Upper lobe of left lung (tissue), 6 donors: Measurements from ENCODE around the gene CLCN1. TPM values are rescaled to one million over a fixed set of nuclear protein-coding genes. Genes with fewer than 3 reads are reported as not detected.
A peak's percentile ranks its signal among the peaks of the same experiment; 100 is the strongest.

Source experiments
- ATAC-seq, 2 donors: fragments of 200-7000 bp; cut with Tn5 transposase; one replicate each; pipeline ENCODE4 v1.9.1; 2022; ENCODE audit warnings: mild to moderate bottlenecking in 2 of 2, moderate library complexity in 2 of 2; ENCODE audit not compliant: low FRiP score in 2 of 2
- DNase-seq, 2 donors: peaks; one replicate each; pipeline ENCODE4 v3.0.0-alpha.2; 2019 to 2020
- H3K27ac ChIP-seq, 4 donors: fragments of 200-600 bp; sonication (generic); one replicate each; pipeline ENCODE4 v1.5.1; 2016 to 2019
- H3K27me3 ChIP-seq, 4 donors: fragments of 200-600 bp; sonication (generic); one replicate each; pipeline ENCODE4 v1.5.1; 2017 to 2019
- H3K36me3 ChIP-seq, 4 donors: fragments of 200-600 bp; sonication (generic); one replicate each; pipeline ENCODE4 v1.5.1; 2016 to 2019
- H3K4me1 ChIP-seq, 4 donors: fragments of 200-600 bp; sonication (generic); one replicate each; pipeline ENCODE4 v1.5.1; 2018 to 2019
- H3K4me3 ChIP-seq, 4 donors: fragments of 200-600 bp; sonication (generic); one replicate each; pipeline ENCODE4 v1.5.1; 2017 to 2019; ENCODE audit warnings: mild to moderate bottlenecking in 2 of 4, moderate library complexity in 1 of 4
- H3K9me3 ChIP-seq, 4 donors: fragments of 200-600 bp; sonication (generic); one replicate each; pipeline ENCODE4 v1.5.1; 2018 to 2019
- EP300 ChIP-seq, 4 donors: sonication (generic); formaldehyde crosslinking; IDR thresholded peaks; one replicate each; pipeline ENCODE4 v1.5.1; 2017; ENCODE audit warnings: antibody characterized with exemption in 4 of 4, control low read depth in 2 of 4
- POLR2A ChIP-seq, 4 donors: fragments of 450-650 bp; IDR thresholded peaks; one replicate each; pipeline ENCODE4 v1.5.1; 2016 to 2017; ENCODE audit warnings: antibody characterized with exemption in 4 of 4, mild to moderate bottlenecking in 2 of 4
- POLR2AphosphoS5 ChIP-seq, 2 donors: sonication (generic); formaldehyde crosslinking; IDR thresholded peaks; one replicate each; pipeline ENCODE4 v1.5.1; 2017; ENCODE audit warnings: antibody characterized with exemption in 2 of 2
- WGBS, 2 donors: methylation state at CpG; one replicate each; pipeline ENCODE4 v1.1.5; 2017 to 2018; 5-methylcytosine and 5-hydroxymethylcytosine counted together
- total RNA-seq, 6 donors: library from RNA; depleted of rRNA in 4 of 6; stranded (reverse); fragments of >200 nt in 4 of 6; gene quantifications; one replicate each; pipeline versions ENCODE4 v1.1.0 to v1.2.1, GENCODE V29; 2016 to 2021
- TF ChIP-seq, protein P1 (sequence below), 6 experiments: fragments of 450-650 bp in 4 of 6; fragments of 200-600 bp in 2 of 6; sonication (generic) in 2 of 6; IDR thresholded peaks; one replicate each; pipeline ENCODE4 v1.5.1; 2016 to 2019; ENCODE audit warnings: antibody characterized with exemption in 6 of 6
- donor health status: DM: no; HTN: no; CAD: no; lungs with moderate emphysema.
- donor health status: DM: no; HTN: yes; CAD: no; lungs with severe emphysema.

CLCN1 gene
- total RNA-seq, 6 donors from 2014 or later = 0.10 TPM; not detected in 5

DNA sequence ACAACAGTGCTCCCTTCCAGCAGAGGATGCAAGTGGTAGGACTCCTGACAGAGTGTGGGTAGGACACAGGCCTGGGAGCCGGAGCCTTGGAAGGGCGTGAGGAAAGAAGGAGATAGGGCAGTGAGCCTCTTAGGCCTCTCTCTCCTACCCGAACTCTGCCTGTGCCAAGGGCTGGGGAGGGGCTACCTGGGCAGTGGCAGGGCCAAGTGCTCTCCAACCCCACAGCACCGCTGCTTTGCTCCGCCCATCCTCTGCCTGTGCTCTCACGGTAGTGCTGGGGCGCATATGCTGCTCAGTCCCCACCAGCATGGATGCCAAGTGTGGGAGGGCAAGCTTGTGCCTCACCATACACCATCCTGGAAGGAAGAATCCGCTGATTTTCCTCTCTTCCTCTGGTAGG, 39.1 kb downstream of the CLCN1 start:
- WGBS, 2 donors = 61 to 70% methylated on average over 7 to 8 of the region's 8 CpGs
- peak in 1 of 2 donors; percentile 66 for DNase-seq
- Histone ChIP-seq H3K4me1 (no peaks in the 10 kb centered on the region), H3K27ac (no peak overlapping the region), H3K36me3 (no peaks in the 10 kb centered on the region), H3K4me3 (no peak overlapping the region), H3K9me3 (no peaks in the 10 kb centered on the region), H3K27me3 (no peaks in the 10 kb centered on the region)
- ATAC-seq = peak; percentile 9 to 49
- TF ChIP-seq, protein P1, sequence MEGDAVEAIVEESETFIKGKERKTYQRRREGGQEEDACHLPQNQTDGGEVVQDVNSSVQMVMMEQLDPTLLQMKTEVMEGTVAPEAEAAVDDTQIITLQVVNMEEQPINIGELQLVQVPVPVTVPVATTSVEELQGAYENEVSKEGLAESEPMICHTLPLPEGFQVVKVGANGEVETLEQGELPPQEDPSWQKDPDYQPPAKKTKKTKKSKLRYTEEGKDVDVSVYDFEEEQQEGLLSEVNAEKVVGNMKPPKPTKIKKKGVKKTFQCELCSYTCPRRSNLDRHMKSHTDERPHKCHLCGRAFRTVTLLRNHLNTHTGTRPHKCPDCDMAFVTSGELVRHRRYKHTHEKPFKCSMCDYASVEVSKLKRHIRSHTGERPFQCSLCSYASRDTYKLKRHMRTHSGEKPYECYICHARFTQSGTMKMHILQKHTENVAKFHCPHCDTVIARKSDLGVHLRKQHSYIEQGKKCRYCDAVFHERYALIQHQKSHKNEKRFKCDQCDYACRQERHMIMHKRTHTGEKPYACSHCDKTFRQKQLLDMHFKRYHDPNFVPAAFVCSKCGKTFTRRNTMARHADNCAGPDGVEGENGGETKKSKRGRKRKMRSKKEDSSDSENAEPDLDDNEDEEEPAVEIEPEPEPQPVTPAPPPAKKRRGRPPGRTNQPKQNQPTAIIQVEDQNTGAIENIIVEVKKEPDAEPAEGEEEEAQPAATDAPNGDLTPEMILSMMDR (IDR thresholded peaks at IDR 0.05) = no peak
- TF ChIP-seq POLR2A (IDR thresholded peaks at IDR 0.05) = no peak
- TF ChIP-seq POLR2AphosphoS5 (IDR thresholded peaks at IDR 0.05) = no peak
- TF ChIP-seq EP300 (IDR thresholded peaks at IDR 0.05) = no peak

- Histone ChIP-seq H3K27me3 (no peaks in the 10 kb centered on the region), H3K36me3 (no peaks in the 10 kb centered on the region), H3K9me3 (no peaks in the 10 kb centered on the region), H3K4me3 (no peak overlapping the region), H3K4me1 (no peaks in the 10 kb centered on the region), H3K27ac (no peak overlapping the region)
- DNase-seq (no peak), ATAC-seq (no peak)
- WGBS, 2 donors = 85 to 87% methylated on average over 16 of the region's 16 CpGs
- TF ChIP-seq POLR2AphosphoS5 (IDR thresholded peaks at IDR 0.05) (no peak), EP300 (IDR thresholded peaks at IDR 0.05) (no peak), POLR2A (IDR thresholded peaks at IDR 0.05) (no peak)
- TF ChIP-seq, protein P1 (IDR thresholded peaks at IDR 0.05) = no peak
Observed at GRCh38 chr7:143355450-143356385, 39.8 kb downstream of the CLCN1 start.

GRCh38 chr7:143356414-143357050, 40.6 kb downstream of the CLCN1 start:
- Histone ChIP-seq H3K9me3 (no peaks in the 10 kb centered on the region), H3K27me3 (peaks cover 0 to 8% (median 3%) of the 10 kb centered on the region in 4 donors), H3K4me3 (no peak overlapping the region), H3K27ac (no peak overlapping the region), H3K4me1 (peaks cover under 1 to 5% (median 4%) of the 10 kb centered on the region in 4 donors), H3K36me3 (no peaks in the 10 kb centered on the region)
- DNase-seq (no peak), ATAC-seq (no peak)
- TF ChIP-seq, protein P1 (IDR thresholded peaks at IDR 0.05) = no peak
- TF ChIP-seq POLR2A (IDR thresholded peaks at IDR 0.05) = no peak
- TF ChIP-seq EP300 (IDR thresholded peaks at IDR 0.05) = no peak
- TF ChIP-seq POLR2AphosphoS5 (IDR thresholded peaks at IDR 0.05) = no peak
- 84 to 91% methylated on average over 10 to 13 of the region's 13 CpGs for WGBS, 2 donors

- Histone ChIP-seq H3K4me1 (peaks cover 15 to 22% (median 16%) of the 10 kb centered on the region in 4 donors), H3K36me3 (no peaks in the 10 kb centered on the region), H3K27me3 (peaks cover 0 to 28% (median 13%) of the 10 kb centered on the region in 4 donors), H3K4me3 (no peak overlapping the region), H3K9me3 (no peaks in the 10 kb centered on the region), H3K27ac (no peak overlapping the region)
- no peak for ATAC-seq
- DNase-seq = no peak
- TF ChIP-seq POLR2A (IDR thresholded peaks at IDR 0.05) (no peak), POLR2AphosphoS5 (IDR thresholded peaks at IDR 0.05) (no peak), EP300 (IDR thresholded peaks at IDR 0.05) (no peak)
- TF ChIP-seq, protein P1 (IDR thresholded peaks at IDR 0.05) = no peak
- WGBS, 2 donors = 84 to 86% methylated on average over 12 of the region's 12 CpGs
Observed at GRCh38 chr7:143358626-143359025, 42.7 kb downstream of the CLCN1 start.
